Measurements from ENCODE around the gene TNXB. TPM values are rescaled to one million over a fixed set of nuclear protein-coding genes. Genes with fewer than 3 reads are reported as not detected.
"Not testable (repeated sequence)": the region's sequence is repeated elsewhere in the genome, so short reads cannot be mapped to it uniquely, and the experiment has no call there.

Gene TNXB
- total RNA-seq, 4 donors from 2014 or later, result 223 to 525 (median 326) TPM

GRCh38 chr6:32068867-32069266 lies 40.3 kb downstream of the TNXB start:
- H3K27me3 ChIP-seq, result no peaks in the 10 kb centered on the region
- H3K4me1 ChIP-seq, result peaks cover 0 to 11% (median 6%) of the 10 kb centered on the region in 4 donors
- TF ChIP-seq POLR2A (IDR thresholded peaks at IDR 0.05; ENCODE audit: low read depth), result no peak
- TF ChIP-seq EP300 (IDR thresholded peaks at IDR 0.05), result no peak
- TF ChIP-seq CTCF (IDR thresholded peaks at IDR 0.05), result no peak
- no peak for TF ChIP-seq POLR2AphosphoS5 (IDR thresholded peaks at IDR 0.05)
- no peaks in the 10 kb centered on the region for H3K9me3 ChIP-seq
- DNase-seq (ENCODE audit: extremely low spot score), result no peak
- WGBS, result 93% methylated on average over 14 of the region's 14 CpGs
- H3K27ac ChIP-seq (replicated peaks in 1 of 4), result no peak overlapping the region
- no peak overlapping the region for H3K4me3 ChIP-seq
- peaks cover 14 to 94% (median 64%) of the 10 kb centered on the region in 4 donors for H3K36me3 ChIP-seq
- intact Hi-C loops (cut with DNase I), result no loop called here

- H3K4me1 ChIP-seq; H3K27ac ChIP-seq (replicated peaks in 1 of 4); DNase-seq (ENCODE audit: extremely low spot score); H3K9me3 ChIP-seq; H3K4me3 ChIP-seq; intact Hi-C loops (cut with DNase I); H3K27me3 ChIP-seq: not testable (repeated sequence)
- H3K36me3 ChIP-seq, result peaks cover 14 to 93% (median 63%) of the 10 kb centered on the region in 4 donors
- WGBS, result 94% methylated on average over 9 of the region's 13 CpGs
Measured at GRCh38 chr6:32068315-32068714, 40.8 kb downstream of the TNXB start.

- H3K4me1 ChIP-seq; intact Hi-C loops (cut with DNase I): not testable (repeated sequence)
- peaks cover 18 to 88% (median 57%) of the 10 kb centered on the region in 4 donors for H3K36me3 ChIP-seq
Measured at GRCh38 chr6:32067521-32067920, 41.6 kb downstream of the TNXB start.

GRCh38 chr6:32064706-32065105 lies 44.4 kb downstream of the TNXB start:
- H3K4me3 ChIP-seq, result no peak overlapping the region
- peaks cover 12 to 84% (median 55%) of the 10 kb centered on the region in 4 donors for H3K36me3 ChIP-seq
- H3K27ac ChIP-seq (replicated peaks in 1 of 4), result no peak overlapping the region
- no peaks in the 10 kb centered on the region for H3K27me3 ChIP-seq
- intact Hi-C loops (cut with DNase I), result no loop called here
- TF ChIP-seq POLR2AphosphoS5 (IDR thresholded peaks at IDR 0.05) (no peak), CTCF (IDR thresholded peaks at IDR 0.05) (no peak), EP300 (IDR thresholded peaks at IDR 0.05) (no peak), POLR2A (IDR thresholded peaks at IDR 0.05; ENCODE audit: low read depth) (no peak)
- WGBS, result 100% methylated on average over 8 of the region's 14 CpGs
- DNase-seq (ENCODE audit: extremely low spot score), result no peak
- no peaks in the 10 kb centered on the region for H3K9me3 ChIP-seq
- no peaks in the 10 kb centered on the region for H3K4me1 ChIP-seq

More at GRCh38 chr6:32067521-32067920, 41.6 kb downstream of the TNXB start:
- 87% methylated on average over 14 of the region's 19 CpGs for WGBS
- H3K9me3 ChIP-seq; H3K4me3 ChIP-seq; H3K27ac ChIP-seq (replicated peaks in 1 of 4); DNase-seq (ENCODE audit: extremely low spot score); H3K27me3 ChIP-seq: not testable (repeated sequence)

GRCh38 chr6:32060966-32061655 lies 48.0 kb downstream of the TNXB start:
- Histone ChIP-seq H3K27ac (replicated peaks in 1 of 4) (no peak overlapping the region), H3K36me3 (peaks cover 12 to 86% (median 45%) of the 10 kb centered on the region in 4 donors), H3K4me3 (no peak overlapping the region), H3K27me3 (no peaks in the 10 kb centered on the region), H3K4me1 (peaks cover 0 to 12% (median 6%) of the 10 kb centered on the region in 4 donors), H3K9me3 (no peaks in the 10 kb centered on the region)
- intact Hi-C loops (cut with DNase I), result no loop called here
- no peak for TF ChIP-seq POLR2A (IDR thresholded peaks at IDR 0.05; ENCODE audit: low read depth)
- TF ChIP-seq EP300 (IDR thresholded peaks at IDR 0.05), result no peak
- no peak for TF ChIP-seq CTCF (IDR thresholded peaks at IDR 0.05)
- no peak for TF ChIP-seq POLR2AphosphoS5 (IDR thresholded peaks at IDR 0.05)
- 89% methylated on average over 25 of the region's 28 CpGs for WGBS
- DNase-seq (ENCODE audit: extremely low spot score), result no peak

All from esophagus muscularis mucosa (tissue), 4 donors.